ENCODE results near the gene RBM15.
A peak's percentile ranks its signal among the peaks of the same experiment; 100 is the strongest.

RBM15 gene

GRCh38 chr1:110338886-110339406, at the start of gene RBM15:
Gene RBM15 (plus strand): TSS chr1:110339377. CDS start chr1:110339406, 29 bp downstream.
- DNase-seq = peak; percentile 98

- no peak for DNase-seq
Measured at GRCh38 chr1:110291241-110292030, 47.7 kb upstream of the RBM15 start.

GRCh38 chr1:110292031-110292741, 47.0 kb upstream of the RBM15 start:
- DNase-seq = peak; percentile 54

GRCh38 chr1:110293601-110294104, 45.5 kb upstream of the RBM15 start:
- DNase-seq = no peak

GRCh38 chr1:110294308-110294707, 44.9 kb upstream of the RBM15 start:
- no peak for DNase-seq

- no peak for DNase-seq
Measured at GRCh38 chr1:110298991-110299390, 40.2 kb upstream of the RBM15 start.

- DNase-seq = no peak
Measured at GRCh38 chr1:110300412-110301085, 38.6 kb upstream of the RBM15 start.

- no peak for DNase-seq
Measured at GRCh38 chr1:110302836-110303235, 36.3 kb upstream of the RBM15 start.

- no peak for DNase-seq
Measured at GRCh38 chr1:110305900-110306420, 33.2 kb upstream of the RBM15 start.

- no peak for DNase-seq
Measured at GRCh38 chr1:110307239-110307974, 31.8 kb upstream of the RBM15 start.

- no peak for DNase-seq
Measured at GRCh38 chr1:110308247-110308646, 30.9 kb upstream of the RBM15 start.

- no peak for DNase-seq
Measured at GRCh38 chr1:110309139-110309538, 30.0 kb upstream of the RBM15 start.

- no peak for DNase-seq
Measured at GRCh38 chr1:110309767-110310166, 29.4 kb upstream of the RBM15 start.

- no peak for DNase-seq
Measured at GRCh38 chr1:110310300-110310699, 28.9 kb upstream of the RBM15 start.

GRCh38 chr1:110312188-110313121, 26.7 kb upstream of the RBM15 start:
- peak; percentile 53 for DNase-seq

- DNase-seq = no peak
Measured at GRCh38 chr1:110316735-110317134, 22.4 kb upstream of the RBM15 start.

- DNase-seq = no peak
Measured at GRCh38 chr1:110318046-110318445, 21.1 kb upstream of the RBM15 start.

- DNase-seq = no peak
Measured at GRCh38 chr1:110319332-110320167, 19.6 kb upstream of the RBM15 start.

- no peak for DNase-seq
Measured at GRCh38 chr1:110320168-110320518, 19.0 kb upstream of the RBM15 start.

- no peak for DNase-seq
Measured at GRCh38 chr1:110321045-110321444, 18.1 kb upstream of the RBM15 start.
